Bone marrow (tissue), 2 donors: Measurements from ENCODE around the gene SLC22A17.

ENCODE experiments used
- DNase-seq, 2 donors: peaks; one replicate each; lab custom pipeline; 2025; lab: John Stamatoyannopoulos, UW

The SLC22A17 gene

DNA sequence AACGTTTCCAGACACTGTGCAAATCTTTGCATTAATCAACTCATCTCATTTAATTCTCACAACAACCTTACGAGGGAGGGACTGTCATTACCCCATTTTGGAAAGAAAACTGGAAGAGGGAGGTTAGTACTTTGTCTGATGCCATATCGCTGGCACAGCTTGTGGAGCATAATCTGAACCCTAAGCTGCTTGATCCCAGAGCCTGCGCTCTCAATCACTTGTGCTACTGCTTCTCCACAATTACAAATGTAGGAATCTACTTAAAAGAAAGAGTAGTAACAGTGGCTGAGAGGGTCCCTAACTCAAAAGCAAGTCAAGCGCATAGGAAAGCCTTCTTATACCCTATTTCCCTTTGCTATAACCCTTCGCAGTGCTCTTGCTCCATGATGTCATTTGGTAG lies 9.1 kb upstream of the SLC22A17 start:
- DNase-seq, result no peak

DNA sequence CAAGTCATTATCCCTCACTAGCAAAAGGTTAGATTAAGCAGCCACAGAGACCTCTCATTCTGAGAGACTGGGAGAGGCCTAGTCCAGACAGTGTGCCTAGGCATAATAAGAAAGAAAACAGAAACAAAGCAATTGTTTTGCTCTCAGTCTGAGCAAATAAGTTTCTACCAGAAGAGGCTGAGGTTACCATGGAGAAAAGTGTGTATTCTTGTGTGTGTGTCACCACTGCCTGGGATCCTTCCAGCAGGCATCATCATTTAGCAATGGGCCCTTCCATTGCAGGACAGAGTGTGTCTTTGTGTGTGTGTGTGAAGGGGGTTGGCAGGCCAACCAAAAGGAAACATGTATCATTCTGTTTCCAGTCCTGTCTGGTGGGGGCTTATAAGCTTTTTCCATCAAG lies 8.6 kb upstream of the SLC22A17 start:
- no peak for DNase-seq

DNA sequence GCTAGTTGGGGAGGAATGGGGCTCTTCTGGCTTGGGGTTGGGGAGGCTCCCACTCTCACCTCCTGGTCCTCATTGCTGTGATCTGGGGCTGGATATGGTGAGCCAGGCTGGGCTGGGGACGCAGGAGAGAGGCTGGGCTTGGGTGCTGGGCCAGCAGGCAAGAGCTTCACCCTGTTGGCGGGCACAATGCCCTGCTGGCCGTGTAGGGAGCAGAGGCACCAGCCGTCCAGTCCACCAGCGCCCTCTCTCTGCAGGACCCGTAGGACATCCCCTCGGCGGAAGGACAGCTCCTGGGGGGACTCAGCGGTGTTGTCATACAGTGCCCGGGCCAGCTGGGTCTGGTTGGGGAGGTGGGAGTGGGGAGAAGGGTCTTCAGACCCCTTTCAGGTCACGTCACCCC lies 7.8 kb upstream of the SLC22A17 start:
- peak in 1 of 2 donors; percentile 5 for DNase-seq

DNA sequence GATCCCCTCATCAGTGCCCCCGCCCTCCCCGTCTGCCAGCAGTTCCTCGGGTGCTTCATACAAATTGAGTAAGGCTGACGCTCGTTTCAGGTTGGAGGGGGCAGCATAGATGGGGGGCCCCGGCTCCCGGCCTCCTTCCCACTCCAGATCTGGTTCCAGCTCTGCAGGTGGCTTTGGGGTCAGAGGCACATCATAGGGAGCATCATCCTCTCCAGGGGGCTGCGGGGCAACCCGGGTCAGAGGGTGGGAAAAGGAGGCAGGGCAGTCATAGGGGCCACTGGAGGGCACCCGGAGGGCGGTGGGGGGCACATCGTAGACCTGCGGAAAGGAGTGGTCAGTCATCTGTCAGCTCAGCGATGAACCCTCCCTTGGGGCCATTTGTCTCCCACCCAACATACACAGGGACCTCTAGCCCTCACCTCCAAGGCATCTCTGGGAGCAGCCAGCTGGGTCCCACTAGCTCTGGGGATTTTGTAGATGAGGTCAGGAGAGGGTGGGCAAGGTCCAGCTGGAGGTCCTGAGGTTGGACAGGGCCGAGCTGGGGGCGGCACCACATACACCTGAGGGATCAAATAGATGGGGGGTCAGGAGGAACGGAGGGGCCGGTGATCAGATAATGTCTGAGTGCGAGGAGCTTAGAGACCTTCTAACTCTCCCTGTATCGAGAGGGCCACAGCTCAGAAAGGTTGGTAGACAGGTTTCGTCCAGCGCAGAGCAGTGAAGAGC lies 7.2 kb upstream of the SLC22A17 start:
- DNase-seq, result no peak

DNA sequence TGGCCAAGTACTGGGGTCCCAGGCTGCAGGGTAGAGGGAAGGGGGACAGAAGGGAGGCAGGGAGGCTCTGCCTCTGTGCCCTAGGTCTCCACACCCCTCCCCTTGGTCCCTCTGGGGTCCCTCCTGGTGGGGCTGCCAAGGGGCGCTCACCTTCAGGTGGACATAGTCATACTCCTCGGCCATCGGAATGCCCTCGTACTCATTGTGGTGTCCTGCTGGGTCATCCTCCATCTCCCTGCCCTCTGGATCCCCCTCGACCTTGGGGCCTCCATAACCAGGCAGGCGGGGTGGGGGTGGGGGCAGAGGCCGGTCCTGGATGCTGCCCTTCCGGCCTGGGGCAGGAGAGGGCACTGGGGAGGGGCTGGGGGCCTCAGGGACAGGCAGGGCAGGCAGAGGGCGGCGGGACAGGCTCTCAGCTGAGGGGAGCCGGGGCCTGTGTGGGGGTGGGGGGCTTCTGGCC lies 6.5 kb upstream of the SLC22A17 start:
- DNase-seq, result no peak

DNA sequence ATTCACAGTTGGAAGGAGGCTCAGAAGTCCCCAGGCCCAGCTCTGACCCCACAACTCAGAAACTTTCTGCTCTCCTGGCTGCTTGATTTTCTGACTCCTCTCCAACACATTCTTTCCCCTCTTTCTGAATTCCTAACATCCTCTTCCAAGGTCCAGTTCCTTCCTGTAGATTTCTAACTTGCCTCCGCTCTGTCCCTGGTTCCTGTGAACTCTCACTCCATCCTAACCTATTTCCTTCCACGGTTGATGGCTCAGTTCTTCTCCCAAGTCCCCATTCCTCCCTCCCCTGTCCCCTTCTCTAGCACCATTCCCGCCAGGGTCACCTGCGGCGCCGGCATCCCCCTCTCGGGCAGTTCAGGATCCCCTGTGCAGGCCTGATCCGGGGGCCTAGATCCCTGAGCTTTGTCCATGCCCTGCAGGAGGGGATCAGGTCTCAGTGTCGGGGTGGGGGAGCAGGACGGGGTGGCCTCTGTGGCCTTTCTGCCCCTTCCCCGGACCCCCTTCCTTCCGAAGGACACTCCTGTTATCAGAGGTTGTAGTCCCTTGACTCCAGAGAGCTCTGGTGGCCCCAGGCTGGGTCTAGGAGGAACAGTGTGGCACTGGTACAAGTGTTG lies 6.0 kb upstream of the SLC22A17 start:
- DNase-seq, result no peak

DNA sequence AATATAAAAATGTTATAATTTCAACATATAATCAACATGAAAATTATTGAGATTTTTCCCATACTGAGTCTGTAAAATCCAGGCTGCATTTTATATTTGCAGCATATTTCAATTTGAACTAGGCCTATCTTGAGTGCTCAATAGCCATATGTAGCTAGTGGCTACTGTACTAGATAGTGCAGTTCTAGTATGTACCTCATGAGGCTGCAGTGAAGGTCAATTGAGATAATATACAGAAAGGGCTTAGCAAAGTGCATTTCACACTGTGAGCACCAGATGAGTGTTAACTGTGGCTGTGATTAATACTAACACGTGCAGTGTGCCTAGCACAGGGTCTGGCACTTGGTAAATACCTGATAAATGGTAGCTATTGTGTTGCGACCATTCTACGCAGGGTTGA lies 5.4 kb upstream of the SLC22A17 start:
- no peak for DNase-seq

DNA sequence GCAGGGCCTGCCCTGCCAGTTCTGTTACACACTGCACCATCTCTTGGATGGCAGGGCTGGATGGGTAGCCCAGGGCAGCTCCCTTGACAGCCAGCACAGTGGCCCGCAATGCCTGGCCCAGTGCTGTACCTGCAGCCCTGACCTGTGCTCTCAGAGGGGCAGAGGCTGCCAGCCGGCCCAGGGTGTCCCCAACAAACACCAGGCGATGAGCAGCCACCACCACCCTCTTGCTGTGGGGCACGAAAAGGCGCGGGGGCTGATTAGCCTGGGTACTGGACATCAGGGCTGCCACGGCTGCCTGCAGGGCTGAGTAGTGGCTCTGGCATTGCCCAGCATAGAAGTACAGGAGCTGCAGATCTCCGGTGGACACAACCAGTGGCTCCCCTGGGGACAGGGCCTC lies 4.6 kb upstream of the SLC22A17 start:
- DNase-seq, result no peak

DNA sequence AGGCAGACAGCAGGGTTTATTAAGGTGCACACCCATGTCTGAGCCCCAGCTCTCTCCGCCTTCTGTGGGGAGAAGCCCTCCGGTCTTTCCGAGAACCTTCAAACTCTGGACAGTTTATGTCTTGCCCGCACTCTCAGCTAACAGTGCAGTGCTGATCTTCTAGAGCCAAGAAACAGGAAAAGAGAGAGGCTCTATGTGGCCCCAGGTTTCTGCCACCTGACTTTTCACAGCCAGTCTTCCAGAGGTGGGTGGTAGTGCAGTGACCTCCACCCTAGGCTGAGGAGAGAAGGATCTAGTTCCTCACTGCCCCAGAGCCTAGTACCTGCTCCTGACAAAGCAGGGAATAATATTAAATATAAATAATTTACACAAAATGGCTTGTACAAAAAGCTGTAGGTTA lies 4.0 kb upstream of the SLC22A17 start:
- DNase-seq, result no peak

DNA sequence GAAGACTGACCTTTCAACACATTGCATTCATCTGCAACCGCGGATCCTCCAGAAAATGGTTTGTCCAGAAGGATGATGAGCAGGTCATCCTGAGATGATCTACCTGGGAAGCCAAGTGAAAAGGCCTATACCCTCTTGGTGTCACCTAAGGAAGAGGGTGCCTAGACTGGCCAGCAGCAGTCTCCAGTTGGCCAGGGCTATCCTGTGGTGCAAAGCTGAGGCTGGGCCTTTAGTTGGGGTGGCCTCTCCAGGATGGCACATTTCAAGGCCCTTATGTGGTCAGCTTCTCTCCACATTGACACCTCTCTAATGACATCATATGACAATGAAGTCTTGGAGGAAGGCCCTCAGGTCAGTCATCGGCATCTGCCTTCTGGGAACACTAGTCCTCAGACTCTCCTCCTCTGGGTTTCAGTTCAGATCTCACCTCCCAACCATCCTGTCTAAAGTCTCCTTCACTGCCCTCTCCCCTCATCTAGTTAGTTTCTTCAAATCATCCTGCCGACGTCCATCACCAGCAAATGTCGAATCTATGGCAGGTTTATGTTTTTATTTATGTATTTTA lies 3.3 kb upstream of the SLC22A17 start:
- DNase-seq, result no peak

DNA sequence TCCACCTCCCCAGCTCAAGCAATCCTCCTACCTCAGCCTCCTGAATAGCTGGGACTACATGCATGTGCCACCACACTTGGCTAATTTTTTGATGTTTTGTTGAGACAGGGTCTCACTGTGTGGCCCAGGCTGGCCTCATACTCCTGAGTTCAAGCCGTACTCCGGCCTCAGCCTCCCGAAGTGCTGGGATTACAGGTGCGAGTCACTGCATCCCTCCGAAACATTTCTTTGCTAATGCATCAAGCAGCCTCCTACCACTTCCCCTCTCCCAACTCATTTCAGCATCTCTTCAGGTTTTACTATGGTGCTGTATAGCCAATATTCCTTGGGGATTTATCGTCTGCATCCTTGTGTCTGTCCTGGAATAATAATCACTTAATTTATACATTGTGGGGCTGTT lies 2.3 kb upstream of the SLC22A17 start:
- no peak for DNase-seq

DNA sequence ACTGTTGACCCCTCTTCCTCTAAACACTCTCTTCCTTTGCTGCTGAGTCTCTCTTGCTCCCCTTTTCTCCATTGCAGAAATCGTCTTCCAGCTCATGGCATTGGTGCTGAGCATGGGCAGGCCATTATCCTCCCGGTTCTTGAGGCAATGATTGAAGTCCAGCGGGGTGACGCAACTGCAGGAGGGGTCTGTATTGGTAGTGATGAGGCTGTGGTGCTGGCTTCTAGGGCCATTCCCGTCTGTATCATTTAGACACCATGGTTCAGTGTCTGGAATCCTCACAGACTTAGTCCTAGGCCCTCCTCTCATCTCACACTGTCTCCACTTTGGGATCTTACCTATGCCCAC lies 720 bp upstream of the SLC22A17 start:
- no peak for DNase-seq

DNA sequence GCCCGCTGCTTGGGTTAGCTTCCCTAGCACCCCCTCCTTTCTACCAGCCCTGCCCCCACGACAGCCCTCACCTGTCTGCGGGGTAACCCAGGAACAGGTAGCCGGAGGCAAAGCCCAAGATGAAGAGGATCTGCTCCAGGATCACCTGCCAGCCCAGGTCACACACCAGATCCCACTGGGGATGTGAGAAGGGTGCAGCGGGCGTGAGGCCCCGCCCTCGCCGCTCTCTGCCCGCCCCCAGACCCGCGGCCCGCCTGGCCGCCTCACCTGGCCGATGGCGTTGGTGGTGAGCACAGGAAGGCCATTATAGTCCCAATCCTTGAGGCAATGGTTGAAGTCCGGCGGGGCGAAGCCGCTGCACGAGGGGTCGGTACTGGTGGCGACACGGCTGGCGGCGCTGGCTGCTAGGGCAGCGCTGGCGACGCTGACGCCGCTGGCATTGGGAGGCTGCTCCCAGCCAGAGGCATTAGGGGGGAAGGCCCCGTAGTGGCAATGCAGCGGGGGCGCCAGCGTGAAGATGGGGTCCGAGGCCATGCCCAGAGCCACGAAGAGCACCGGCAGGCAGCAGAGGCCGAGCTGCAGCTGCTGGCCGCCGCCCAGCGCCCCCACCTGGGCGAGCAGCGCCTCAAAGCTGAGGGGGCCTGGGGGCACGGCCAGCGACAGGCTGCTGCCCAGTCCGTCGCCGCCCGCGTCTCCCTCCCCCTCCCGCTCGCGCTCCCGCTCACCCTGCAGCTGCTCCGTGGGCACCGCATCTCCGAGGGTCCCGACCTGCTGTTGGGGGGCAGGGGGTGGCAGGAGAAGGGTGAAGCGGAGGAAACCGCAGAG lies 794 bp downstream of the SLC22A17 start:
- DNase-seq, result no peak

DNA sequence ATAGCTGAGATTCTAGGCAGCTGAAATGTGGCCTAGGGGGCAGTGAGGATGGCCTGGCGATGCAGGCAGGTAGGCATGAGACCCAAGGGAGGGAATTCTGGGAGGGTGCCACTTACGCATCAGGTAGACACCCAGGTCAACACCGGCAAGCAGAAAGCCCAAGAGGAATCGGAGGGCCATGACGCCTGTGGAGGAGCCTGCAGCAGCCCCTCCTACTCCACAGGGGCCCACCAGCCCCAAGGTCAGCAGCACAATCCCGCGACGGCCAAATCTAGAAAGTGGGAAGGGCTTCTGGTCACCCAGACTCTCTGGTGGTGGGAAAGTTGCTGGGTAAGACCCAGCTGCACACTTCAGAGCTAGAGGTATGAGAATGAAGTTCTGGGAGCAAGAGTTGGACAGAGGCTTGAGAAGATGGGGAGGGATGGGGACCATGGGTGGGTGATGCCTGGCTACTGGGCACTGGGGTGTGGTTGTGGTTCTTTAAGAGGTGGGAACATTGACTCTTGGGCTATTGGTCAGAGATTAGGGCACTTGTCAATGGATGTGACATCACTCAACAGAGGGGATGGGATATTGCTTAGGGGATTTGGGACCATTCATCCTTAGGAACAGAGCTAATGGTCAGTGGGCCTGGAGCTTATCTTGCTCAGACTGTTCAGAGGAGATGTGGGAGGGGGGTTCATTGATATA lies 3.4 kb downstream of the SLC22A17 start:
- no peak for DNase-seq

DNA sequence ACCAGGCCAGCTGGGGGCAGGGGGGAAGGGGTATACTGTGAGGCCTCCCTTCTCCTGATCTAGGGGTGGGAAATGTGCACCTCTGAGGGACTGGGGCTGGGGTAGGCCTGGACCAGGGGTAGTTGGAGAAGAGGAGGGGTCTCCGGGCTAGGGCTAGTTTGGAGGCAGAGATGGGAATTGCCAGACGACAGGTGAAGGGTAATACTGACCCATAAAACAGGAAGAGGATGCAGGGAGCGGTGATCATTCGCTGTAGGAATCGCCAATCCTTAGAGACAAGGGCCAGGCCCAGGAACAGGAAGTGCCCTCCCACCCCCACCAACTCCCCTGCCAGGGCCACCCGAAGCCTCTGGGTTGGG lies 4.4 kb downstream of the SLC22A17 start:
- no peak for DNase-seq

DNA sequence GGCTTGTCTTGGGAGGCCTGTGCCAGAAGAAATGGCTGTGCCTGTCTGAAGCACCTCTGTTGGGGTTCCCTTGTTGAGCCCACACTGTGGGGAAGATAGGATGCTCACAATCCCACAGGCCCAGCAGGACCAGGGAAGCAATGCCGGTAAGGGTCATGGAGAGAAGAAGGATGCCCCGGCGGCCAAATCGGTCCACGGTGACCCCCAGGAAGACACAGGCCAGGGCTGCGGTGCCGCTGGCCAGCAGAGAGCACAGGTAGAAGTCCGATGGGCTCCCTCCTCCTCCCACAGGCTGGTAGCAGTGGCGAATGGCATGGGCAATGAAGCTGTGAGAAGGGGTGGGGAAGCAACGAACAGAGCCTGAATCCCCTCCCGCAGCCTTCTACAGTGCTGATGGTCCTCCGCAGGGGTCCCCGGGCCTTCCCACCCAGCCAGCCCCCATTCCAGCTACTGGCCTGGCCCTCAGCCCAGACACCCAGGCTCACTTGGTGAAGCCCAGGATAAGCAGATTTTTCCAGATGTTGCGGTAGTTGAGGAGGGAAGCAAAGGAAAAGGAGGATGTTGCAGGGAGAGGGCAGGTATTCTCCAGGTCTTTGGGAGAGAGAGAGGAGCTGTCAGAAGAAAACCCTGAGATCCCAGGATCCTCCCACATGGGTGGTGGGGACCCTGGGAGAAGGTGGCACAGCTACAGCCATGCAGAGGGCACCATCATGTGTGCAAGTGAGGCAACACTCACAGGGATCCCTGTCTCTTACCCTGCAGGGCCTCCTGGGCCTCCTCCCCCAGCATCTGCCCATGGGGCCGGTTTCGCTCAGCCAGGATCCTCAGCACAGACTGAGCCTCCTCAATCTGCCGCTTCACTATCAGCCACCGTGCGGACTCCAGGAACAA lies 5.0 kb downstream of the SLC22A17 start:
- DNase-seq, result no peak

DNA sequence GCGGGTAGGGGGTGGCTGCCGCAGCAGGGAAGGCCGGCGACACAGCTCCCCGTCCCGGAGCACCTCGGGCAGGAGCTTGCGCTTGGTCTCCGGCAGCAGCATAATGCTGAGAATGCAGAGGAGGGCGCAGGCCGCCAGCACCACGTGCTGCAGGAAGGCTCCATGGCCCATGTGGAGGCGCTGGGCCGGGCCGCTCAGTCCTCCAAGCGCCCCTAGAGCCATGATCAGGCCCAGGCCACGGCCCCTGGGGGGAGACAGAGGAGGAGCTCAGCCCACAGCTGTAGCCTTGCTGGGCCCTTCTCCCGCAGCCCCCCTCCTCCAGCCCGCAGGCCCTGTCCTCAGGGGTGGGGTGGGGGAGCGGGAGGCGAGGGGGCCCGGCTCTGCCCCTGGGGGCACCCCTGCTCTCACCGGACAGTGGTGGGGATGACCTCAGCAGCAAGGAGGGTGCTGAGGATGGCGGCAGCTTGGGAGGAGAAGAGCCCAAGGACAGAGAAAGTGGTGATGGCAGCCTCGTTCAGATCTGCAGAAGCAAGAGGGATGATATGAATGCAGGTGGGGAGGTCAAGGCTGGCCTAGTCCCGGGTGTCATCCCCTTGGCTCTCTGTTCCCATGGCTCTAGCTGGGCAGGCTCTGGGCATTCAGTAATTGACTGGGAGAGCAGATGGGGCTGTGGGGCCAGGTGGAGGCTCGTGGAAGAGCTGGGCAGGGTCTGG lies 5.8 kb downstream of the SLC22A17 start:
- no peak for DNase-seq

DNA sequence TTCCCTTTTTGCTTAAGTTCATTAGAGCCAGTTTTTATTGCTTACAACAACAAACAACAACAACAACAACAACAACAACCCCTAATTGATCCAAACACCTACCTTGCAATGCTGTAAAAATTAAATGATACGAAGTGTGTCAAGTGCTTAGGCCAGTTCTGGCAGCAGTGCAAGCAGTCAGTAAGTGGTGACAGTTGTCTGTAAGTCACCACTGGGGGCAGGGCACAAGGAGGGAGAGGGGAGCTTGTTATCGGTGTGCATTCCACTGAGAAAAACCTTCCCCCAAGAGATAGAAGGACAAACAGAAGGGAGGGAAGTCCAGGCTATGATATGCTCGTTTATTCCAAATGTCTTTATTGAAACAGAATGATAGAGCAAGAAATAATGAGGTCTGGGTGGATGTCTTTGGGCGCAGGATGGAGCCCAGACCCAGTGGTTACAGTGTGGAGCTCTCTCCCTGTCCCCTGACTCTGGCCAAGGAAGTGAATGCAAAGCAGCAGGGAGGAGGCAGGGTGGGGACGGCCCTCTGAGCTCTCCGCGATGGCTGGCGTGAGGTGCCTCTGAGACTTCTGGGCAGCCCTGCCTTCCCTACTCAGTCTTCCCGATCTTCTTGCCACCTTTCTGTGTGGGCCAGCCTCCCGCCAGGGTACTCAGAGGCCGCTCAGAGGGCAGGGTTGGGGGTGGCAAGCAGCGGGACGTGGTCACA lies 6.5 kb downstream of the SLC22A17 start:
- no peak for DNase-seq

DNA sequence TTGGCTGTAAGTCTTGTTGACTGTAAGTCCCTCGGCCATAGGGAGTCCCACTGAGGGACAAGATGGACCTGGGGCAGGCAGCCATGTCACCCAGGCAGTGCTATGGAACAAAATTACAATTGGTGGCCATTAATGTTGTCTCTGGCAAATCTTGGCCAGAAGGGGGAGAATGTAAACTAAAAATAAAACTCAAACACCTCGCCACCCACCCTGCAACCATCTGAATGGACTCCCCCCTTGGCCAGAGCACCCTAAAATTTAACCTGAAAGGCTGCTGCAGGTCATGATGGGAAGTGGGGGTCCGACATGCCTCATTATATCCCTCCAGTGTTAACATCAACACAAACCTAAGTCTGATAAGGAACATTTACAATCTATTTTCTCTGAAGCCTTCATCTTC lies 8.2 kb downstream of the SLC22A17 start:
- no peak for DNase-seq
